Peyer's patch (tissue), 4 donors: ENCODE data around the gene PCBD2. TPM values are rescaled to one million over a fixed set of nuclear protein-coding genes. Genes with fewer than 3 reads are reported as not detected.
A peak's percentile ranks its signal among the peaks of the same experiment; 100 is the strongest.
"Not testable (repeated sequence)": the region's sequence is repeated elsewhere in the genome, so short reads cannot be mapped to it uniquely, and the experiment has no call there.

ENCODE experiments used
- DNase-seq, 3 donors: peaks; one replicate each; pipeline ENCODE4 v3.0.0-alpha.2; 2017 to 2019
- H3K27ac ChIP-seq, 4 donors: fragments of 200-600 bp; sonication (generic); one replicate each; pipeline ENCODE4 v1.5.1; 2016 to 2019
- H3K27me3 ChIP-seq, 2 donors: fragments of 200-600 bp; sonication (generic); one replicate each; pipeline ENCODE4 v1.5.1; 2019
- H3K36me3 ChIP-seq, 3 donors: fragments of 200-600 bp; sonication (generic); one replicate each; pipeline ENCODE4 v1.5.1; 2016 to 2019
- H3K4me1 ChIP-seq, 4 donors: fragments of 200-600 bp; sonication (generic); one replicate each; pipeline ENCODE4 v1.5.1; 2016 to 2019
- H3K4me3 ChIP-seq, 4 donors: fragments of 200-600 bp; sonication (generic); 1 replicate in 3 of 4; 2 replicates in 1 of 4; pipeline ENCODE4 v1.5.1; 2016 to 2019; ENCODE audit warnings: mild to moderate bottlenecking in 1 of 4
- H3K9me3 ChIP-seq, 4 donors: fragments of 200-600 bp; sonication (generic); one replicate each; pipeline ENCODE4 v1.5.1; 2016 to 2019; ENCODE audit warnings: mild to moderate bottlenecking in 1 of 4
- CTCF ChIP-seq, 6 experiments: fragments of 450-650 bp in 4 of 6; fragments of 200-600 bp in 2 of 6; sonication (generic) in 1 of 6; IDR thresholded peaks; one replicate each; pipeline ENCODE4 v1.5.1; 2017 to 2019; ENCODE audit warnings: antibody characterized with exemption in 6 of 6, mild to moderate bottlenecking in 3 of 6, moderate library complexity in 1 of 6
- POLR2A ChIP-seq, 2 donors: fragments of 450-650 bp; IDR thresholded peaks; one replicate each; pipeline ENCODE4 v1.5.1; 2017; ENCODE audit warnings: antibody characterized with exemption in 2 of 2, mild to moderate bottlenecking in 2 of 2, moderate library complexity in 2 of 2
- total RNA-seq, 4 donors: library from RNA; depleted of rRNA; stranded (reverse); fragments of >200 nt; gene quantifications; one replicate each; pipeline ENCODE4 v1.1.0, GENCODE V29; 2016

Gene PCBD2
- total RNA-seq, 4 donors from 2014 or later: 15.5 to 39.6 (median 27.9) TPM

GRCh38 chr5:134893748-134894505 is 11.0 kb upstream of the PCBD2 start:
- DNase-seq: no peak
- H3K4me1 ChIP-seq: no peaks in the 10 kb centered on the region
- H3K27me3 ChIP-seq: no peaks in the 10 kb centered on the region
- H3K27ac ChIP-seq: no peak overlapping the region
- TF ChIP-seq CTCF (IDR thresholded peaks at IDR 0.05): no peak
- no peak for TF ChIP-seq POLR2A (IDR thresholded peaks at IDR 0.05)
- H3K9me3 ChIP-seq: no peaks in the 10 kb centered on the region
- H3K4me3 ChIP-seq: no peak overlapping the region
- peaks cover 0 to 60% (median 0%) of the 10 kb centered on the region in 3 donors for H3K36me3 ChIP-seq

DNA sequence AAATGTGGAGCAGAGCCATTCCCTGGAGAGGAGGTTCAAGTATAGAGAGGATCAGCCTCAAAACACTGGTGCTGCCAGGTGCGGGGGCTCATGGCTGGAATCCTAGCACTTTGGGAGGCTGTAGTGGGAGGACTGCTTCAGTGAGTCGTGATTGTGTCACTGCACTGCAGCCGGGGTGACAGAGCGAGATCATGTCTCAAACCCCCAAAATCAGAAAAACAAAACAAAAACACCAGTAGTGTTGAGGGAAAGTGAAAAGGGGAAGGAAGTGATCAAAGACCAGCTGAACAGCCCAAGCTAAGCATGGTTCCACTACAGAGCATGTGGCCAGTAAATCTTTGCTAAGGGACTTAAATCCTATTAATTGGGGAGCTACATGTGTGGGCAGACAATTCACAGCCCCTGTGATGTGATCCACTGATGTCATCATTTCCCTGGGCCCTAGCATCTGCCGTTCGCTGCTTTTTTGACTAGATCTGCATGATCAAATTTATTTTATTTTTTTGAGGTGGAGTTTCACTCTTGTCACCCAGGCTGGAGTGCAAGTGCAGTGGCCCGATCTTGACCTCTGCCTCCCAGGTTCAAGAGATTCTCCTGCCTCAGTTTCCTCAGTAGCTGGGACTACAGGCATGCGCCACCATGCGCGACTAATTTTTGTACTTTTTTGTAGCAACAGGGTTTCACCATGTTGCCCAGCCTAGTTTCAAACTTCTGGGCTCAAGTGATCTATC is 2.7 kb upstream of the PCBD2 start:
- DNase-seq: peak in 1 of 3 donors; percentile 61
- H3K36me3 ChIP-seq: peaks cover 0 to 32% (median 0%) of the 10 kb centered on the region in 3 donors
- TF ChIP-seq CTCF (IDR thresholded peaks at IDR 0.05): no peak
- no peak for TF ChIP-seq POLR2A (IDR thresholded peaks at IDR 0.05)
- H3K27me3 ChIP-seq: no peaks in the 10 kb centered on the region
- H3K4me1 ChIP-seq: peaks cover 0 to 4% (median 2%) of the 10 kb centered on the region in 4 donors
- no peak overlapping the region for H3K4me3 ChIP-seq
- no peaks in the 10 kb centered on the region for H3K9me3 ChIP-seq
- peak overlapping the region in 2 of 4 donors; percentile 58 to 78 for H3K27ac ChIP-seq

DNA sequence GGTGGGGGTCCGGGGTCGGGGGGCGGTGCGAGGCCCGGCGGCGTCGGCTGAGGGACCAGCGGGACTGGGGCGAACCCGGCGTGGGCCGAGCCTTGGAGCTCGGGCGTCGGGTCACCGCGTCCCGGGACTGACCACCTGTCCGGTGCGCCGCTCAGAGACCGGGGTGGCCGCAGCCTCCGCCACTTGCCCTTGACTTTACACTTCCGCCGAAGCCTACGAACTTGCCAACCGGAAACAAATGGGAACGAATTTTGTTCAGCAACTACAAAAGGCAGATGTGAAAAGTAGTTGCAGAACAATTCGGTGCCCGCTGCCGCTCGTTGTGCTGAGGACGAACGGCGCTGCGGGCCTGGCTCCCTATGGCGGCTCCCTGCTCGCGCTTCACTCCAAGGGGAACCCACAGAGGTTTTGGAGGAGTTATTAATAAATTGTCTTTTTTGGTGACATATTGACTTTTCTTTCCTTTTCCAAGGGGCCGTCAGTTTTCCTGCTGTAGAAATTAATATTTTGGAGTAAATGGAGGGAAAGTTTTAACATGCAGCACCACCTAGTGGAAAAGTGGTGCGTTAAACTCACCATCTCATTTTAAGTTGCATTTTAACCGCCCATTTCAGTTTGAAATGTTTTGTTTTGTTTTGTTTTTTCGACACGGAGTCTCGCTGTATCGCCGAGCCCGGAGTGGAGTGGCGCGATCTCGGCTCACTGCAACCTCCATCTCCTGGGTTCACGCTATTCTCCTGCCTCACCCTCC is 490 bp downstream of the PCBD2 start:
- H3K4me1 ChIP-seq: peaks cover 0 to 4% (median 2%) of the 10 kb centered on the region in 4 donors
- peaks cover 0 to 7% (median 0%) of the 10 kb centered on the region in 3 donors for H3K36me3 ChIP-seq
- DNase-seq: peak in 2 of 3 donors; percentile 59 to 76
- no peak for TF ChIP-seq POLR2A (IDR thresholded peaks at IDR 0.05)
- peak; percentile 68 to 88 (median 85) for TF ChIP-seq CTCF (IDR thresholded peaks at IDR 0.05)
- H3K4me3 ChIP-seq: peak overlapping the region; percentile 63 to 98 (median 78)
- peak overlapping the region; percentile 97 to 100 (median 99) for H3K27ac ChIP-seq
- H3K27me3 ChIP-seq: no peaks in the 10 kb centered on the region
- H3K9me3 ChIP-seq: no peaks in the 10 kb centered on the region

DNA sequence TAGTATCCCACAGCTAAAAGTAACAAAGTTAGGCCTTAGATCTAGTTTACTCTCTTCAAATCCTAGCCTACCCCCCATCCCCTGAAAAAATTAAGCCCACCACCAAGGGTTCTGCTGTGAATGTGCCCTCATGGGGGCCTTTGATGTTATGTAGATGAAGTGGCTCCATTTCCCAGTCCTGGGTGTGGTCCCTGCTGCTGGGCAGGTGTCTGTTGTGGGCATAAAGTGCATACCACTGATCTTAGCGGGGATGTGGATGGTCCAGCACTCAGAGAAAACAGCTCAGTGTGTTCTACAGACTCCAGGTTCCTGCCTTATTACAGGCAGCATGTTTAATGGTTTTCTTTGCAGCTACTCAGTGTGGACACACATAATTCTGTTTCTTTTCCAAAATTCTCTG is 1.9 kb downstream of the PCBD2 start:
- Histone ChIP-seq H3K4me1 (peaks cover 0 to 4% (median 1%) of the 10 kb centered on the region in 4 donors), H3K27ac (peak overlapping the region in 2 of 4 donors; percentile 97 to 100), H3K36me3 (peaks cover 0 to 16% (median 0%) of the 10 kb centered on the region in 3 donors), H3K4me3 (no peak overlapping the region), H3K27me3 (no peaks in the 10 kb centered on the region), H3K9me3 (no peaks in the 10 kb centered on the region)
- TF ChIP-seq POLR2A (IDR thresholded peaks at IDR 0.05): no peak
- DNase-seq: no peak

DNA sequence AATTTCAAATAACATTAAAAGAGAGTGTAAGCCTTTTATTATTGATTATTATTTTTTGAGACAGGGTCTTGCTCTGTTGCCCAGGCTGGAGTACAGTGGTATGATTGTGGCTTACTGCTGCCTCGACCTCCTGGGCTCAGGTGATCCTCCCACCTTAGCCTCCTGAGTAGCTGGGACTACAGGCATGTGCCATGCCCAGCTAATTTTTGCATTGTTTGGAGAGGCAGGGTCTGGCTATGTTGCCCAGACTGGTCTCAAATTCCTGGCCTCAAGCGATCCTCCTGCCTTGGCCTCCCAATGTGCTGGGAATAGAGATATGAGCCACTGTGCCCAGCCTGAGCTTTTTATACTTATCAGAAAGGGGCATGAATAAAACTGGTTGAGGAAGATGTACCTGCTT is 5.8 kb downstream of the PCBD2 start:
- not testable (repeated sequence) for H3K4me1 ChIP-seq, H3K27ac ChIP-seq, H3K4me3 ChIP-seq, H3K9me3 ChIP-seq, H3K27me3 ChIP-seq, DNase-seq
- peaks cover 0 to 46% (median 0%) of the 10 kb centered on the region in 3 donors for H3K36me3 ChIP-seq

DNA sequence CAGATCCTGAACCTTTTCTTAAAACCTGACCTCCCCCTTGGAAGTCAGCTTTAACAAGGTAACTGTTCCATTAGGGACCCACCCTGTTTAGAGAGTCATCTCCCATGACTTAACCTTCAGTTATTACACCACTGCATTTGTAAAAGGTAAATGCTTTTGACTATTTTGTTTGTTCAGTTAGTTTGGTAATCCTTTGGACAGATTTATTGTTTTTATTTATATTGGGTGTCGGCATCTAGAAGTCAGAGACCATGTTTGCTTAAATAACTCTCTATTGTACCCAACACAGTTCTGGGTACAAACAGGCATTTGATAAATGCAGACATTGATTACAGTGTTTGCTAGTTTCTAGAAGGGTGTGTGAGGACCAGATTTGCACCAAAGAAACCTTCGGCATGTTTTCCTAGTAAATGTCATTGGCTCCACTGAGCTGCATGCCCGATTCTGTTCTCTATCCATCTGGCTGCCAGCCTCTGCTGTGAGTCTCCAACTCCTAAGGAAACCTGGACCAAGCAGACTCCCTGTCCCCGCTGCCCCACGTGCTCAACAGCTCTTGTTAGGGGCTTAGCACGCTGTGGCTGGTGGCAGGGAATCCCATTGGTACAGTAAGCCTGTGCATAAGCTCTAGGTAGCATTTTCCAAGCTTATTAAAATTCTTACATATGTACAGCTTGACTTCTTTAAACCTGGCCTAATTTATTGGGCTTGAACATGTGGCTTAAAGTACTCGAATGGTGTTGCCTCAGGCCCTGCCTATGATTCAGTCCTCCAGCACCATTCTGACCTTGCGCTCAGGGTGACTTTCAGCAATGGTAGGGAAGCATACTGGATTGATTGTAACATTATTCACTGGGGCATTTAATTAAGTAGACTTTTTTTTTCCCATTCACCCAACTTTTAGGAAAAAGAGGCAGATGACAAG is 6.6 kb downstream of the PCBD2 start:
- H3K4me1 ChIP-seq: no peaks in the 10 kb centered on the region
- H3K27me3 ChIP-seq: no peaks in the 10 kb centered on the region
- TF ChIP-seq POLR2A (IDR thresholded peaks at IDR 0.05) (no peak), CTCF (IDR thresholded peaks at IDR 0.05) (no peak)
- no peak for DNase-seq
- peaks cover 0 to 47% (median 0%) of the 10 kb centered on the region in 3 donors for H3K36me3 ChIP-seq
- H3K4me3 ChIP-seq: no peak overlapping the region
- no peak overlapping the region for H3K27ac ChIP-seq
- no peaks in the 10 kb centered on the region for H3K9me3 ChIP-seq
